ENCODE results near the gene TUBB2B.
A peak's percentile ranks its signal among the peaks of the same experiment; 100 is the strongest.

TUBB2B gene

GRCh38 chr6:3227363-3228045 lies at the start of gene TUBB2B:
Gene TUBB2B (minus strand): TSS chr6:3227653. CDS start chr6:3227543, 110 bp downstream.
- no peak for DNase-seq

- no peak for DNase-seq
These were observed 49.8 kb upstream of the TUBB2B start for GRCh38 chr6:3277251-3277650.

GRCh38 chr6:3276174-3277167 lies 49.0 kb upstream of the TUBB2B start:
- DNase-seq = no peak

- DNase-seq = no peak
These were observed 46.5 kb upstream of the TUBB2B start for GRCh38 chr6:3273707-3274521.

- no peak for DNase-seq
These were observed 45.6 kb upstream of the TUBB2B start for GRCh38 chr6:3272911-3273547.

GRCh38 chr6:3271756-3272155 lies 44.3 kb upstream of the TUBB2B start:
- DNase-seq = no peak

- DNase-seq = no peak
These were observed 42.8 kb upstream of the TUBB2B start for GRCh38 chr6:3270258-3270657.

- no peak for DNase-seq
These were observed 42.0 kb upstream of the TUBB2B start for GRCh38 chr6:3269281-3269975.

- DNase-seq = no peak
These were observed 41.2 kb upstream of the TUBB2B start for GRCh38 chr6:3268680-3269079.

- no peak for DNase-seq
These were observed 39.7 kb upstream of the TUBB2B start for GRCh38 chr6:3267162-3267561.

- DNase-seq = no peak
These were observed 38.7 kb upstream of the TUBB2B start for GRCh38 chr6:3266170-3266569.

GRCh38 chr6:3265671-3266070 lies 38.2 kb upstream of the TUBB2B start:
- no peak for DNase-seq

- DNase-seq = no peak
These were observed 36.9 kb upstream of the TUBB2B start for GRCh38 chr6:3264356-3264755.

GRCh38 chr6:3263096-3263495 lies 35.6 kb upstream of the TUBB2B start:
- DNase-seq = no peak

GRCh38 chr6:3261921-3262320 lies 34.5 kb upstream of the TUBB2B start:
- DNase-seq = no peak

- no peak for DNase-seq
These were observed 34.0 kb upstream of the TUBB2B start for GRCh38 chr6:3261518-3261820.

- DNase-seq = no peak
These were observed 33.5 kb upstream of the TUBB2B start for GRCh38 chr6:3260772-3261517.

GRCh38 chr6:3260296-3260695 lies 32.8 kb upstream of the TUBB2B start:
- no peak for DNase-seq

- DNase-seq = peak; percentile 68
These were observed 32.1 kb upstream of the TUBB2B start for GRCh38 chr6:3259491-3259958.

GRCh38 chr6:3258720-3259490 lies 31.5 kb upstream of the TUBB2B start, which contains the start of gene PSMG4:
Gene PSMG4 (plus strand): TSS chr6:3258947. CDS start chr6:3259023, 76 bp downstream.
- peak; percentile 98 for DNase-seq
